ENCODE data around the gene GCSAML.

DNA sequence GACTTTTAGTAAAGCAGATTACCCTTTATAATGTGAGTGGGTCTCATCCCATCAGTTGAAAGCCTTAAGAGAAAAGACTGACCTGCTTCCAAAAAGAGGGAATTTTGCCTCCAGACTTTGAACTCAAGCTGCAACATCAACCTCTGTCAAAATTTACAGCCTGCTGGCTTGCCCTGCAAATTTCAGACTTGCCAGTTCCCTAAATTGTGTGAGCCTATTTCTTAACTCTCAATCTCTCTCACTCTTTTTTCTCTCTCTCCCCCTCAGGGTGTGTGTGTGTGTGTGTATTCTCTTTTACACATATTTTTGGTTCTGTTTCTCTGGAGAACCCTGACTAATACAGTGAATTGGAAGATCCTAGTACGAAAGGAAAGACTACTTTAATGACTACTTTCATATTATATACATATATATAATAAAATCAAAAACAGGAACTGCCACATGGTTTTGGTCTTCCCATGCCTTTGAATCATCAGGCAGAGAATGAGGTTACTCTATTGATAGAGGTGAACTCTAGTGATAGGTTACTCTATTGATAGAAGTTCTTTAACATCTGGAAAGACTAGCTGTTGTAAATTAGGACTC lies 19.1 kb upstream of the GCSAML start:
- TF ChIP-seq, protein P1, sequence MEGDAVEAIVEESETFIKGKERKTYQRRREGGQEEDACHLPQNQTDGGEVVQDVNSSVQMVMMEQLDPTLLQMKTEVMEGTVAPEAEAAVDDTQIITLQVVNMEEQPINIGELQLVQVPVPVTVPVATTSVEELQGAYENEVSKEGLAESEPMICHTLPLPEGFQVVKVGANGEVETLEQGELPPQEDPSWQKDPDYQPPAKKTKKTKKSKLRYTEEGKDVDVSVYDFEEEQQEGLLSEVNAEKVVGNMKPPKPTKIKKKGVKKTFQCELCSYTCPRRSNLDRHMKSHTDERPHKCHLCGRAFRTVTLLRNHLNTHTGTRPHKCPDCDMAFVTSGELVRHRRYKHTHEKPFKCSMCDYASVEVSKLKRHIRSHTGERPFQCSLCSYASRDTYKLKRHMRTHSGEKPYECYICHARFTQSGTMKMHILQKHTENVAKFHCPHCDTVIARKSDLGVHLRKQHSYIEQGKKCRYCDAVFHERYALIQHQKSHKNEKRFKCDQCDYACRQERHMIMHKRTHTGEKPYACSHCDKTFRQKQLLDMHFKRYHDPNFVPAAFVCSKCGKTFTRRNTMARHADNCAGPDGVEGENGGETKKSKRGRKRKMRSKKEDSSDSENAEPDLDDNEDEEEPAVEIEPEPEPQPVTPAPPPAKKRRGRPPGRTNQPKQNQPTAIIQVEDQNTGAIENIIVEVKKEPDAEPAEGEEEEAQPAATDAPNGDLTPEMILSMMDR (conservative IDR thresholded peaks at IDR 0.05 in 1 of 2, IDR thresholded peaks at IDR 0.05 in 1 of 2; ENCODE audit: extremely low read depth in 1 of 2, insufficient read depth in 1 of 2, low read depth in 1 of 2, low read length in 2 of 2), result no peak
- TF ChIP-seq EZH2 (IDR thresholded peaks at IDR 0.05; ENCODE audit: borderline replicate concordance, low read length), result no peak
